GM12878 (cell line): ENCODE results near the gene SCRT2. TPM values are rescaled to one million over a fixed set of nuclear protein-coding genes. Genes with fewer than 3 reads are reported as not detected.

Experiments
- ZNF207 ChIP-seq: fragments of 450-650 bp; IDR thresholded peaks from 2 replicates; pipeline ENCODE4 v1.6.1; 2014; ENCODE audit warnings: antibody characterized with exemption, mild to moderate bottlenecking, borderline replicate concordance
- ZNF217 ChIP-seq: fragments of 450-650 bp; IDR thresholded peaks from 2 replicates; pipeline ENCODE4 v1.6.1; 2017; ENCODE audit warnings: antibody characterized with exemption, mild to moderate bottlenecking
- polyA plus RNA-seq, 11 experiments: library from polyadenylated mRNA; depleted of rRNA in 4 of 11; unstranded in 6 of 11; stranded (reverse) in 5 of 11; fragments of >200 nt; fragmentation: Nextera tagmentation in 4 of 11; fragmentation: Illumina TruSeq in 1 of 11; extraction: Ambion mirVana in 4 of 11; extraction: Trizol in 1 of 11; gene quantifications; 1 replicate in 1 of 11; 2 replicates in 10 of 11; pipeline versions ENCODE4 v1.2.1 to v1.2.3, GENCODE V29; 2011 to 2016; ENCODE audit warnings: inconsistent platforms in 2 of 11, missing spikeins in 2 of 11, low read depth in 1 of 11
- total RNA-seq, 4 experiments: library from RNA; depleted of rRNA in 3 of 4; stranded (reverse); fragments of >200 nt in 3 of 4; fragmentation: Illumina TruSeq in 1 of 4; extraction: Trizol in 1 of 4; gene quantifications; 2 replicates each; pipeline versions ENCODE4 v1.2.1 to v1.2.3, GENCODE V29; 2013 to 2021
- TF ChIP-seq, protein P1 (sequence below): IDR thresholded peaks from 2 replicates; pipeline ENCODE4 v1.6.1; 2012; ENCODE audit warnings: low read depth, low read length, improper control_type of control experiment
- TF ChIP-seq, protein P2 (sequence below): fragments of 150-350 bp; IDR thresholded peaks from 2 replicates; pipeline ENCODE4 v1.6.1; 2014; ENCODE audit warnings: mild to moderate bottlenecking, low read depth, low read length
- TF ChIP-seq, protein P3 (sequence below): fragments of 450-650 bp; IDR thresholded peaks from 2 replicates; pipeline ENCODE4 v1.6.1; 2017; ENCODE audit warnings: mild to moderate bottlenecking, moderate library complexity

Gene SCRT2
- total and polyA plus RNA-seq, 10 of the 15 experiments (the other 5 are each of a cell fraction or from before 2014, with no cell fraction given) = not detected

DNA sequence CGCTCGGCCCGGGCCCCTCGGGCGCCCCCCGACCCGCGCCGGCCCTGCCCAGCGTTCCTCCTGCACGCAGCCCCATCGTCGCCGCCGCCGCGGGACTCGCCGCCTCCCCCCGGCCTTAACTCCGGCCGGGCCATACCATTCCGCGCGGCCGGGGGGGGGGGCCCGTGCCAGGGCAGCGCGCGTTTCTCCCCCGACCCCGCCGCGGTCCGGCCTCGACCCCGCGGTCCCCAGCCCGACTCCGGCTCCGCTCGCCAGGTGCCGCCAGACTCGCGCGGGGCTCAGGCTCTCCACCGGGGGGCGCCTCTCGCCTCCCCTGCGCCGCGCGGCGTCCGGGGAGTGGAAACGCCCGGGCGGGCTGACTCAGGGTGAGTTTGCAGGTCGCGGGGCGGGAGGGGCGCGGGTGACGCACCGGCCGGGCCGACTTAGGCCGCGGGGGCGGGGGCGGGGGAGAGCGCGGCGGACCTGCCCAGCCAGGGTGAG lies 22.5 kb downstream of the SCRT2 start, which contains the start of gene SRXN1 (continued):
- TF ChIP-seq, protein P1, sequence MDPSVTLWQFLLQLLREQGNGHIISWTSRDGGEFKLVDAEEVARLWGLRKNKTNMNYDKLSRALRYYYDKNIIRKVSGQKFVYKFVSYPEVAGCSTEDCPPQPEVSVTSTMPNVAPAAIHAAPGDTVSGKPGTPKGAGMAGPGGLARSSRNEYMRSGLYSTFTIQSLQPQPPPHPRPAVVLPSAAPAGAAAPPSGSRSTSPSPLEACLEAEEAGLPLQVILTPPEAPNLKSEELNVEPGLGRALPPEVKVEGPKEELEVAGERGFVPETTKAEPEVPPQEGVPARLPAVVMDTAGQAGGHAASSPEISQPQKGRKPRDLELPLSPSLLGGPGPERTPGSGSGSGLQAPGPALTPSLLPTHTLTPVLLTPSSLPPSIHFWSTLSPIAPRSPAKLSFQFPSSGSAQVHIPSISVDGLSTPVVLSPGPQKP = peak; percentile 25; the same call in 1 of the 2 replicates
- TF ChIP-seq ZNF217 (peak; percentile 24; the same call in 1 of the 2 replicates), ZNF207 (peak; percentile 50; the same call in 1 of the 2 replicates)
- TF ChIP-seq, protein P2, sequence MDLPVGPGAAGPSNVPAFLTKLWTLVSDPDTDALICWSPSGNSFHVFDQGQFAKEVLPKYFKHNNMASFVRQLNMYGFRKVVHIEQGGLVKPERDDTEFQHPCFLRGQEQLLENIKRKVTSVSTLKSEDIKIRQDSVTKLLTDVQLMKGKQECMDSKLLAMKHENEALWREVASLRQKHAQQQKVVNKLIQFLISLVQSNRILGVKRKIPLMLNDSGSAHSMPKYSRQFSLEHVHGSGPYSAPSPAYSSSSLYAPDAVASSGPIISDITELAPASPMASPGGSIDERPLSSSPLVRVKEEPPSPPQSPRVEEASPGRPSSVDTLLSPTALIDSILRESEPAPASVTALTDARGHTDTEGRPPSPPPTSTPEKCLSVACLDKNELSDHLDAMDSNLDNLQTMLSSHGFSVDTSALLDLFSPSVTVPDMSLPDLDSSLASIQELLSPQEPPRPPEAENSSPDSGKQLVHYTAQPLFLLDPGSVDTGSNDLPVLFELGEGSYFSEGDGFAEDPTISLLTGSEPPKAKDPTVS = no peak
- TF ChIP-seq, protein P3, sequence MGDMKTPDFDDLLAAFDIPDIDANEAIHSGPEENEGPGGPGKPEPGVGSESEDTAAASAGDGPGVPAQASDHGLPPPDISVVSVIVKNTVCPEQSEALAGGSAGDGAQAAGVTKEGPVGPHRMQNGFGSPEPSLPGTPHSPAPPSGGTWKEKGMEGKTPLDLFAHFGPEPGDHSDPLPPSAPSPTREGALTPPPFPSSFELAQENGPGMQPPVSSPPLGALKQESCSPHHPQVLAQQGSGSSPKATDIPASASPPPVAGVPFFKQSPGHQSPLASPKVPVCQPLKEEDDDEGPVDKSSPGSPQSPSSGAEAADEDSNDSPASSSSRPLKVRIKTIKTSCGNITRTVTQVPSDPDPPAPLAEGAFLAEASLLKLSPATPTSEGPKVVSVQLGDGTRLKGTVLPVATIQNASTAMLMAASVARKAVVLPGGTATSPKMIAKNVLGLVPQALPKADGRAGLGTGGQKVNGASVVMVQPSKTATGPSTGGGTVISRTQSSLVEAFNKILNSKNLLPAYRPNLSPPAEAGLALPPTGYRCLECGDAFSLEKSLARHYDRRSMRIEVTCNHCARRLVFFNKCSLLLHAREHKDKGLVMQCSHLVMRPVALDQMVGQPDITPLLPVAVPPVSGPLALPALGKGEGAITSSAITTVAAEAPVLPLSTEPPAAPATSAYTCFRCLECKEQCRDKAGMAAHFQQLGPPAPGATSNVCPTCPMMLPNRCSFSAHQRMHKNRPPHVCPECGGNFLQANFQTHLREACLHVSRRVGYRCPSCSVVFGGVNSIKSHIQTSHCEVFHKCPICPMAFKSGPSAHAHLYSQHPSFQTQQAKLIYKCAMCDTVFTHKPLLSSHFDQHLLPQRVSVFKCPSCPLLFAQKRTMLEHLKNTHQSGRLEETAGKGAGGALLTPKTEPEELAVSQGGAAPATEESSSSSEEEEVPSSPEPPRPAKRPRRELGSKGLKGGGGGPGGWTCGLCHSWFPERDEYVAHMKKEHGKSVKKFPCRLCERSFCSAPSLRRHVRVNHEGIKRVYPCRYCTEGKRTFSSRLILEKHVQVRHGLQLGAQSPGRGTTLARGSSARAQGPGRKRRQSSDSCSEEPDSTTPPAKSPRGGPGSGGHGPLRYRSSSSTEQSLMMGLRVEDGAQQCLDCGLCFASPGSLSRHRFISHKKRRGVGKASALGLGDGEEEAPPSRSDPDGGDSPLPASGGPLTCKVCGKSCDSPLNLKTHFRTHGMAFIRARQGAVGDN = no peak
